K562 (cell line): Measurements from ENCODE around the gene TMEM25. TPM values are rescaled to one million over a fixed set of nuclear protein-coding genes. Genes with fewer than 3 reads are reported as not detected.

Experiments used
- ATAC-seq: fragments of 200-7000 bp; cut with Tn5 transposase; 3 replicates; pipeline ENCODE4 v1.9.1; 2020; ENCODE audit warnings: moderate library complexity
- BruUV-seq: library from RNA; stranded (reverse); fragments of 400-500 nt; replicated peaks from 2 replicates; lab custom pipeline; 2021; lab: Mats Ljungman, UMichigan
- CTCF ChIA-PET: fragments of 300-600 bp; formaldehyde crosslinking; extraction: SDS; loops from one replicate; lab custom pipeline; 2021; ENCODE audit warnings: low intra/inter-chr PET ratio; lab: Yijun Ruan, JAX
- POLR2A ChIA-PET: fragments of 300-600, 350-650 bp; sonication (Branson Sonifier 250); formaldehyde crosslinking; extraction: SDS; loops from one replicate; lab custom pipeline; 2021; ENCODE audit warnings: antibody characterized with exemption, inconsistent platforms; lab: Yijun Ruan, JAX
- DNase-seq, 4 experiments: peaks; one replicate each; pipeline versions ENCODE4 v3.0.0 to v3.0.0-alpha.2; 2011 to 2018; ENCODE audit warnings: low spot score in 3 of 4, mixed read lengths in 3 of 4; ENCODE audit errors: extremely low read depth in 1 of 4
- FAIRE-seq: peaks from 2 replicates; lab custom pipeline; 2011; peaks lifted over from hg19 to GRCh38; lab: Jason Lieb, UNC
- H2AFZ ChIP-seq: 2 replicates; pipeline ENCODE4 v1.6.0; 2011; ENCODE audit warnings: low read depth, low read length, control low read depth, inconsistent platforms
- H3K27ac ChIP-seq: fragments of 200-600 bp; 3 replicates; pipeline ENCODE4 v1.8.0; 2011; ENCODE audit warnings: low read depth, mild to moderate bottlenecking, control low read depth, inconsistent platforms, low read length, moderate library complexity, mixed read lengths; ENCODE audit errors: extremely low read depth
- H3K27me3 ChIP-seq, 2 experiments: fragments of 300-600 bp in 1 of 2; 2 replicates in 1 of 2; 3 replicates in 1 of 2; pipeline versions ENCODE4 v1.6.0 to v1.8.0; 2011; ENCODE audit warnings: inconsistent platforms in 2 of 2, low read length in 2 of 2, mild to moderate bottlenecking in 1 of 2, mixed read lengths in 1 of 2, moderate library complexity in 1 of 2; ENCODE audit not compliant: control insufficient read depth in 2 of 2, insufficient read depth in 2 of 2
- H3K36me3 ChIP-seq: fragments of 300-600 bp; 3 replicates; pipeline ENCODE4 v1.8.0; 2011; ENCODE audit warnings: mild to moderate bottlenecking, low read length, inconsistent platforms; ENCODE audit not compliant: control insufficient read depth, insufficient read depth
- H3K4me1 ChIP-seq, 2 experiments: fragments of 200-600 bp in 1 of 2; replicated peaks in 1 of 2; 2 replicates in 1 of 2; 3 replicates in 1 of 2; pipeline versions ENCODE4 v1.5.1 to v1.8.0; 2011; ENCODE audit warnings: inconsistent platforms in 2 of 2, low read length in 2 of 2, mild to moderate bottlenecking in 1 of 2, mixed read lengths in 1 of 2, moderate library complexity in 1 of 2; ENCODE audit not compliant: control insufficient read depth in 2 of 2, insufficient read depth in 2 of 2
- H3K4me2 ChIP-seq: 2 replicates; pipeline ENCODE4 v1.6.1; 2011; ENCODE audit warnings: low read length, control low read depth, inconsistent platforms, mixed read lengths; ENCODE audit not compliant: insufficient read depth
- H3K4me3 ChIP-seq: fragments of 200-600 bp; sonication (generic), shearing (Covaris generic); 2 replicates; pipeline ENCODE4 v1.5.1; 2016; ENCODE audit warnings: control low read depth, inconsistent platforms
- H3K79me2 ChIP-seq: fragments of 200-600 bp; 3 replicates; pipeline ENCODE4 v1.8.0; 2011; ENCODE audit warnings: low read length, inconsistent platforms; ENCODE audit not compliant: control insufficient read depth, insufficient read depth
- H3K9ac ChIP-seq, 2 experiments: 2 replicates each; pipeline versions ENCODE4 v1.6.0 to v1.6.1; 2011; ENCODE audit warnings: low read depth in 2 of 2, low read length in 2 of 2, control low read depth in 1 of 2, inconsistent platforms in 1 of 2, mild to moderate bottlenecking in 1 of 2, mixed read lengths in 1 of 2; ENCODE audit not compliant: insufficient read depth in 1 of 2
- H3K9me1 ChIP-seq: one replicate; pipeline ENCODE4 v1.6.0; 2011; ENCODE audit warnings: inconsistent platforms, mild to moderate bottlenecking, low read length, moderate library complexity; ENCODE audit not compliant: control insufficient read depth, insufficient read depth
- H3K9me3 ChIP-seq: replicated peaks from 2 replicates; pipeline ENCODE4 v1.5.1; 2011; ENCODE audit warnings: low read depth, low read length, inconsistent platforms; ENCODE audit not compliant: control insufficient read depth, insufficient read depth
- H4K20me1 ChIP-seq: replicated peaks from 2 replicates; pipeline ENCODE4 v1.6.1; 2011; ENCODE audit warnings: low read length, inconsistent platforms, mixed read lengths; ENCODE audit not compliant: control insufficient read depth, insufficient read depth
- BACH1 ChIP-seq: fragments of 200-800 bp; sonication (Bioruptor generic); IDR thresholded peaks from 2 replicates; pipeline ENCODE4 v1.6.1; 2016; ENCODE audit warnings: missing genetic modification characterization, missing compliant biosample characterization
- BRD4 ChIP-seq: fragments of 200-600 bp; sonication (generic); IDR thresholded peaks from 2 replicates; pipeline ENCODE4 v1.6.1; 2017; ENCODE audit warnings: inconsistent platforms
- CREM ChIP-seq: IDR thresholded peaks from 2 replicates; pipeline ENCODE4 v1.6.1; 2014; ENCODE audit warnings: antibody characterized with exemption, low read depth
- CTBP1 ChIP-seq: fragments of 450-650 bp; IDR thresholded peaks from 2 replicates; pipeline ENCODE4 v1.6.1; 2016; ENCODE audit warnings: borderline replicate concordance
- EWSR1 ChIP-seq: fragments of 450-650 bp; IDR thresholded peaks from 2 replicates; pipeline ENCODE4 v1.6.1; 2018; ENCODE audit warnings: borderline replicate concordance, mild to moderate bottlenecking, low read depth, moderate library complexity; ENCODE audit not compliant: partially characterized antibody
- MCM7 ChIP-seq, 2 experiments: fragments of 450-650 bp; IDR thresholded peaks; 2 replicates each; pipeline ENCODE4 v1.6.1; 2016 to 2018
- RBFOX2 ChIP-seq: fragments of 200-400 bp; formaldehyde crosslinking; IDR thresholded peaks from 2 replicates; pipeline ENCODE4 v1.6.1; 2017; ENCODE audit warnings: low read depth, mild to moderate bottlenecking, low read length, moderate library complexity
- SNRNP70 ChIP-seq: fragments of 200-400 bp; formaldehyde crosslinking; optimal IDR thresholded peaks from 2 replicates; pipeline ENCODE3; 2017; ENCODE audit warnings: low read depth, low read length
- TAF1 ChIP-seq: IDR thresholded peaks from 2 replicates; pipeline ENCODE4 v1.6.1; 2011; ENCODE audit warnings: mild to moderate bottlenecking, low read length, moderate library complexity; ENCODE audit not compliant: insufficient read depth, control insufficient read depth, severe bottlenecking; ENCODE audit errors: extremely low read depth
- WGBS: fragments of 100-300 bp; shearing (Covaris generic); methylation state at CpG from one replicate; pipeline ENCODE4 v1.1.6; 2016; ENCODE audit warnings: low coverage, mixed read lengths; ENCODE audit not compliant: insufficient coverage; ENCODE audit errors: missing lambda C conversion rate; 5-methylcytosine and 5-hydroxymethylcytosine counted together
- in situ Hi-C: fragments of 300-500 bp; cut with MboI; formaldehyde crosslinking; loops from 4 replicates; pipeline ENCODE4 v1.15.0; 2018; ENCODE audit warnings: inconsistent platforms, mixed read lengths
- intact Hi-C: fragments of 100-400 bp; cut with micrococcal nuclease; formaldehyde crosslinking; loops from 2 replicates; pipeline ENCODE4 v1.14.2; 2022
- polyA plus RNA-seq, 8 experiments: library from polyadenylated mRNA; depleted of rRNA in 4 of 8; stranded (reverse) in 5 of 8; unstranded in 3 of 8; fragments of >200 nt; fragmentation: Nextera tagmentation in 2 of 8; fragmentation: Illumina TruSeq in 1 of 8; extraction: Ambion mirVana in 2 of 8; extraction: Trizol in 1 of 8; gene quantifications; 2 replicates each; pipeline versions ENCODE4 v1.2.1 to v1.2.3, GENCODE V29; 2011 to 2014; ENCODE audit warnings: inconsistent platforms in 1 of 8, missing spikeins in 1 of 8
- total RNA-seq, 7 experiments: library from RNA; depleted of rRNA in 6 of 7; stranded (reverse); fragments of >200 nt in 6 of 7; fragmentation: Illumina TruSeq in 2 of 7; extraction: Trizol in 2 of 7; gene quantifications; 2 replicates each; pipeline versions ENCODE4 v1.2.1 to v1.2.3, GENCODE V29; 2011 to 2021; ENCODE audit warnings: low replicate concordance in 1 of 7
- TF ChIP-seq, protein P1 (sequence below): fragments of 450-650 bp; IDR thresholded peaks from 2 replicates; pipeline ENCODE4 v1.7.1; 2018; ENCODE audit warnings: mild to moderate bottlenecking, low read depth; ENCODE audit not compliant: partially characterized antibody
- TF ChIP-seq, protein P2 (sequence below), 2 experiments: fragments of 200-800 bp in 1 of 2; sonication (Bioruptor generic) in 1 of 2; sonication (generic) in 1 of 2; formaldehyde crosslinking in 1 of 2; IDR thresholded peaks in 1 of 2; conservative IDR thresholded peaks in 1 of 2; 2 replicates each; pipeline versions ENCODE4 v1.5.0 to v1.6.1; 2016 to 2020; ENCODE audit warnings: missing compliant biosample characterization in 1 of 2, missing genetic modification characterization in 1 of 2, missing genetic modification reagents in 1 of 2

Gene TMEM25
- total and polyA plus RNA-seq, 9 of the 15 experiments (the other 6 are each of a cell fraction or from before 2014, with no cell fraction given): 0.34 to 3.8 (median 2.0) TPM

DNA sequence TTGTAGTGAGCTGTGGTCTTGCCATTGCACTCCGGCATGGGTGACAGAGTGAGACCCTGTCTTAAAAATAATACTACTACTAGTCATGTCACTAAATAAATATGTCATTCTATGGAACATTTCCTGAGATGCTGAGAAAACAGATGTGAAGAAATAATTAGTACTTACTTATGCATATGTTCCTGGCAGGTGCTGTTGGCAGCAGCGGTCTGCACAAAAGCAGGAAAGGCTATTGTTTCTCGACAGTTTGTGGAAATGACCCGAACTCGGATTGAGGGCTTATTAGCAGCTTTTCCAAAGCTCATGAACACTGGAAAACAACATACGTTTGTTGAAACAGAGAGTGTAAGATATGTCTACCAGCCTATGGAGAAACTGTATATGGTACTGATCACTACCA lies 50.1 kb downstream of the TMEM25 start:
- Histone ChIP-seq H3K36me3 (peaks cover 62% of the 10 kb centered on the region), H3K9me1 (no peaks in the 10 kb centered on the region), H3K9me3 (no peaks in the 10 kb centered on the region), H3K4me3 (no peak overlapping the region), H3K9ac (no peak overlapping the region), H3K27me3 (no peaks in the 10 kb centered on the region), H4K20me1 (peaks cover 4% of the 10 kb centered on the region), H3K79me2 (peaks cover 51% of the 10 kb centered on the region), H3K27ac (no peak overlapping the region), H2AFZ (no peak overlapping the region), H3K4me1 (no peaks in the 10 kb centered on the region), H3K4me2 (no peak overlapping the region)
- ChIA-PET POLR2A (interaction anchor here (0.6 to 2.1 kb wide), 2 partner anchors 8 to 26 kb away, joined by 4 to 9 read pairs; partner anchors contain the start of genes ARCN1 and PHLDB1), CTCF (no interaction called here)
- ATAC-seq (no peak), DNase-seq (no peak), FAIRE-seq (no peak)
- WGBS: 84% methylated on average over 6 of the region's 6 CpGs
- intact Hi-C loops (no loop called here), in situ Hi-C loops (no loop called here)
- BruUV-seq: no TSS peak
- TF ChIP-seq TAF1 (no peak), MCM7 (IDR thresholded peaks at IDR 0.05) (no peak), CREM (no peak), CTBP1 (no peak), SNRNP70 (no peak), BACH1 (no peak), RBFOX2 (no peak), EWSR1 (no peak), BRD4 (no peak)
- TF ChIP-seq, protein P1, sequence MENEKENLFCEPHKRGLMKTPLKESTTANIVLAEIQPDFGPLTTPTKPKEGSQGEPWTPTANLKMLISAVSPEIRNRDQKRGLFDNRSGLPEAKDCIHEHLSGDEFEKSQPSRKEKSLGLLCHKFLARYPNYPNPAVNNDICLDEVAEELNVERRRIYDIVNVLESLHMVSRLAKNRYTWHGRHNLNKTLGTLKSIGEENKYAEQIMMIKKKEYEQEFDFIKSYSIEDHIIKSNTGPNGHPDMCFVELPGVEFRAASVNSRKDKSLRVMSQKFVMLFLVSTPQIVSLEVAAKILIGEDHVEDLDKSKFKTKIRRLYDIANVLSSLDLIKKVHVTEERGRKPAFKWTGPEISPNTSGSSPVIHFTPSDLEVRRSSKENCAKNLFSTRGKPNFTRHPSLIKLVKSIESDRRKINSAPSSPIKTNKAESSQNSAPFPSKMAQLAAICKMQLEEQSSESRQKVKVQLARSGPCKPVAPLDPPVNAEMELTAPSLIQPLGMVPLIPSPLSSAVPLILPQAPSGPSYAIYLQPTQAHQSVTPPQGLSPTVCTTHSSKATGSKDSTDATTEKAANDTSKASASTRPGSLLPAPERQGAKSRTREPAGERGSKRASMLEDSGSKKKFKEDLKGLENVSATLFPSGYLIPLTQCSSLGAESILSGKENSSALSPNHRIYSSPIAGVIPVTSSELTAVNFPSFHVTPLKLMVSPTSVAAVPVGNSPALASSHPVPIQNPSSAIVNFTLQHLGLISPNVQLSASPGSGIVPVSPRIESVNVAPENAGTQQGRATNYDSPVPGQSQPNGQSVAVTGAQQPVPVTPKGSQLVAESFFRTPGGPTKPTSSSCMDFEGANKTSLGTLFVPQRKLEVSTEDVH: no peak
- TF ChIP-seq, protein P2, sequence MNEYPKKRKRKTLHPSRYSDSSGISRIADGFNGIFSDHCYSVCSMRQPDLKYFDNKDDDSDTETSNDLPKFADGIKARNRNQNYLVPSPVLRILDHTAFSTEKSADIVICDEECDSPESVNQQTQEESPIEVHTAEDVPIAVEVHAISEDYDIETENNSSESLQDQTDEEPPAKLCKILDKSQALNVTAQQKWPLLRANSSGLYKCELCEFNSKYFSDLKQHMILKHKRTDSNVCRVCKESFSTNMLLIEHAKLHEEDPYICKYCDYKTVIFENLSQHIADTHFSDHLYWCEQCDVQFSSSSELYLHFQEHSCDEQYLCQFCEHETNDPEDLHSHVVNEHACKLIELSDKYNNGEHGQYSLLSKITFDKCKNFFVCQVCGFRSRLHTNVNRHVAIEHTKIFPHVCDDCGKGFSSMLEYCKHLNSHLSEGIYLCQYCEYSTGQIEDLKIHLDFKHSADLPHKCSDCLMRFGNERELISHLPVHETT (CRISPR knock-in tag; conservative IDR thresholded peaks at IDR 0.05 in 1 of 2, IDR thresholded peaks at IDR 0.05 in 1 of 2): no peak
